ENCODE data around the gene PRKAG2.

The PRKAG2 gene

DNA sequence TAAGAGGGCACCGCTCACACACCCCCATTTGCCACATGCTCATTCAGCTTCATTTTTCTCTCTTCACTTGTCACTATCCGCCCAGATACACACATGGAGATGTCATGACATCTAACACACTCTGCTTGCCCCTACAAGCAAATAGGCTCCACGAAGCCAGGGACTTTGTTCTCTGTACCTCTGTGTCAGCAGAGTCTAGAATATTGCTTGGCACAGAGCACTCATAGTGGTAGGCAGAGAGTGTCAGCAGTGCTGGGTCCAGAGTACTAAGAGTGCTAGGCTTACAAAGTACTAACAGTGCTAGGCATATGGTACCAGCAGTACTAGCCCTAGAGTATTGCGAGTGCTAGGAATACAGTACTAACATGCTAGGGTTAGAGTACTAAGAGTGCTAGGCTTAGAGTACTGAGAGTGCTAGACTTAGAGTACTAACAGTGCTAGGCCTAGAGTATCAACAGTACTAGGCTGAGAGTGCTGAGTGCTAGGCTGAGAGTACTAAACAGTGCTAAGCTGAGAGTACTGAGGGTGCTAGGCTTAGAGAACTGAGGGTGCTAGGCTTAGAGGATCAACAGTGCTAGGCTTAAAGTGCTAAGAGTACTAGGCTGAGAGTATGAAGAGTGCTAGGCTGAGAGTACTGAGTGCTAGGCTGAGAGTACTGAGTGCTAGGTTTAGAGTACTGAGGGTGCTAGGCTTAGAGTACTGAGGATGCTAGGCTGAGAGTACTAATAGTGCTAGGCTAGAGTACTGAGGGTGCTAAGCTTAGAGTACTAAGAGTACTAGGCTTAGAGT lies 166.1 kb downstream of the PRKAG2 start:
- no peak for DNase-seq (ENCODE audit: low read depth)
- TF ChIP-seq CTCF (IDR thresholded peaks at IDR 0.05; ENCODE audit: insufficient read depth, low read depth, low read length, missing control alignments) = no peak
- H3K4me3 ChIP-seq (ENCODE audit: low read depth, low read length) = no peak overlapping the region

- H3K4me3 ChIP-seq (ENCODE audit: low read depth, low read length) = no peak overlapping the region
- no peak for TF ChIP-seq CTCF (IDR thresholded peaks at IDR 0.05; ENCODE audit: insufficient read depth, low read depth, low read length, missing control alignments)
- DNase-seq (ENCODE audit: low read depth) = no peak
These were observed 166.7 kb downstream of the PRKAG2 start for GRCh38 chr7:151710121-151710640.

DNA sequence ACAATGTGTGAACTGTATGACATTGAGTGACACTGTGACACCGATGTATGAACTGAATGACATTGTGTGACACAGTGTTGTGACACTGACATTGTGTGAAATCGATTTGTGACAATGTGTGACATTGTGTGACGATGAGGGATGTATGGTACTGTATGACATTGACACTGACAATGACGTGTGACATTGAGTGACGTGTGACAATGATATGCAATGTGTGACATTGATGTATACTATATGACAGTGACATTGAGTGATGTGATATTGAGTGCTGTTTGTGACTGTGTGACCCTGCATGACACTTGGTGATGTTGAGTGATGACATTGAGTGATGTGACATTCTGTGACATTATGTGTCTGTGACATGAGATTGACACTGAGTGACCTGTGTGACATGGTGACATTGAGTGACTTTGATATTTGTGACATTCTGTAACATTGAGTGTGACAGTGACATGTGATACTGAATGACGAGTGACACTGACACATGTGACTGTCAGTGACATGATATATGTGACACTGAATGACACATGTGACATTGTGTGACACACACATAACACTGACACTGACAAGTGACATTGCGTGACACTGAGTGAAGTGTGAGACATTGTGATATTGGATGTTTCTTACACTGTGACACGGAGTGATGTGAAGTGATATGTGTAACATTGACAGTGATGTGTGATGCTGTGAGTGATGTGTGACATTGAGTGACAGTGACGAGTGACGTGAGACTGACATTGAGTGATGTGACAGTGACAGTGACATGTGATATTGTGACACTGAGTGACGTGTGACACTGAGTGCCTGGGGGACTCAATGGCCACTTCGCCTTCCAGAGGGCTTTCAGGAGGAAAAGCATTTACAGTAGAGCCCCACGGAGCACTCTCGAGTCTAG lies 167.5 kb downstream of the PRKAG2 start:
- TF ChIP-seq CTCF (IDR thresholded peaks at IDR 0.05; ENCODE audit: insufficient read depth, low read depth, low read length, missing control alignments) = no peak
- H3K4me3 ChIP-seq (ENCODE audit: low read depth, low read length) = no peak overlapping the region
- no peak for DNase-seq (ENCODE audit: low read depth)

DNA sequence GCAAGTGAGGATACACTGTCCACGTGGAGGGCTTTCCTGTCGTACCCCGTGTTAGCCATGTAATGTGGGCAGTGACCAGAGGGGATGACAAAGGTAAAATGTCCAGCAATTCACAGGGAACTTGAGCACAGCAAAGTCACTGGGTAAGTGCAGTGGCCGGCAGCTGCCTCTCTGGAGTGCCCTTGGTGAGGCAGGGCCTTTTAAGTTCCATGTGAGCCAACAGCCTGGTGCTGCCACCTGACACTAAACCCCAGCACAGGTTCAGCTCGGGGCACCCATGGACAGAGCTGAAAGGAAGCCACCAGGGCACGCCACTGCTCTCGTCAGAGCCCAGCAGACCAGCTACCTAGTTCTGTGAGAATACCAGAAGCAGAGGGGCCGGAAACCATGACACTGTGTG lies 168.3 kb downstream of the PRKAG2 start:
- no peak for TF ChIP-seq CTCF (IDR thresholded peaks at IDR 0.05; ENCODE audit: insufficient read depth, low read depth, low read length, missing control alignments)
- DNase-seq (ENCODE audit: low read depth) = no peak
- no peak overlapping the region for H3K4me3 ChIP-seq (ENCODE audit: low read depth, low read length)

- no peak for DNase-seq (ENCODE audit: low read depth)
- no peak overlapping the region for H3K4me3 ChIP-seq (ENCODE audit: low read depth, low read length)
- TF ChIP-seq CTCF (IDR thresholded peaks at IDR 0.05; ENCODE audit: insufficient read depth, low read depth, low read length, missing control alignments) = no peak
These were observed 169.2 kb downstream of the PRKAG2 start for GRCh38 chr7:151707757-151708156.

DNA sequence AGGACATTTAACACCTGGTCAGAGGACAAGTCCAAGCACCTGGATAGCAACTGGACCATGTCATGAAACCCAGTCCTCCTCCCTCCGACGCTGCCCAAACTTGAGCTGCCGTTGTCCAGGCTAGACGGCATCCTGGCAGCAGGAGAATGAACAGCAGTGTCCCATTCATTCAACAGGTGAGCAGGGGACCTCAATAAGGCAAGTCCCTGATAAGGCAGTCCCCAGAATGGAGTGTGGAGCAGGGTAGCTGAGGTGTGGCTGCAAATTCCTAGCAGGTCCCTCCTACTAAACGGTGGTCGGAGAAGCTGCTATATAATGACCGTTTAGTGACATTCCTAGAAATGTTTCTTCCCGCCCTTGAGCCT lies 169.8 kb downstream of the PRKAG2 start:
- TF ChIP-seq CTCF (IDR thresholded peaks at IDR 0.05; ENCODE audit: insufficient read depth, low read depth, low read length, missing control alignments) = no peak
- H3K4me3 ChIP-seq (ENCODE audit: low read depth, low read length) = no peak overlapping the region
- DNase-seq (ENCODE audit: low read depth) = no peak
